SK-N-SH (cell line): ENCODE data around the gene DCLK3.

ENCODE experiments used
- GATA2 ChIP-seq: sonication (generic); formaldehyde crosslinking; IDR thresholded peaks from 2 replicates; pipeline ENCODE4 v1.5.0; 2020; ENCODE audit warnings: mild to moderate bottlenecking, missing genetic modification reagents
- POLR2AphosphoS5 ChIP-seq: IDR thresholded peaks from 2 replicates; pipeline ENCODE4 v1.6.1; 2012; ENCODE audit warnings: low read depth, low read length
- TF ChIP-seq, protein P1 (sequence below): fragments of 200-600 bp; sonication (generic); IDR thresholded peaks from 2 replicates; pipeline ENCODE4 v1.6.1; 2017; ENCODE audit warnings: antibody characterized with exemption, mild to moderate bottlenecking, moderate library complexity
- TF ChIP-seq, protein P2 (sequence below): IDR thresholded peaks from 2 replicates; pipeline ENCODE4 v1.4.0; 2012; ENCODE audit warnings: low read depth, borderline replicate concordance

GRCh38 chr3:36786921-36787890 is 22.9 kb upstream of the DCLK3 start:
- TF ChIP-seq POLR2AphosphoS5 (no peak), GATA2 (CRISPR knock-in tag) (no peak)
- TF ChIP-seq, protein P1, sequence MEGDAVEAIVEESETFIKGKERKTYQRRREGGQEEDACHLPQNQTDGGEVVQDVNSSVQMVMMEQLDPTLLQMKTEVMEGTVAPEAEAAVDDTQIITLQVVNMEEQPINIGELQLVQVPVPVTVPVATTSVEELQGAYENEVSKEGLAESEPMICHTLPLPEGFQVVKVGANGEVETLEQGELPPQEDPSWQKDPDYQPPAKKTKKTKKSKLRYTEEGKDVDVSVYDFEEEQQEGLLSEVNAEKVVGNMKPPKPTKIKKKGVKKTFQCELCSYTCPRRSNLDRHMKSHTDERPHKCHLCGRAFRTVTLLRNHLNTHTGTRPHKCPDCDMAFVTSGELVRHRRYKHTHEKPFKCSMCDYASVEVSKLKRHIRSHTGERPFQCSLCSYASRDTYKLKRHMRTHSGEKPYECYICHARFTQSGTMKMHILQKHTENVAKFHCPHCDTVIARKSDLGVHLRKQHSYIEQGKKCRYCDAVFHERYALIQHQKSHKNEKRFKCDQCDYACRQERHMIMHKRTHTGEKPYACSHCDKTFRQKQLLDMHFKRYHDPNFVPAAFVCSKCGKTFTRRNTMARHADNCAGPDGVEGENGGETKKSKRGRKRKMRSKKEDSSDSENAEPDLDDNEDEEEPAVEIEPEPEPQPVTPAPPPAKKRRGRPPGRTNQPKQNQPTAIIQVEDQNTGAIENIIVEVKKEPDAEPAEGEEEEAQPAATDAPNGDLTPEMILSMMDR, result no peak
- TF ChIP-seq, protein P2, sequence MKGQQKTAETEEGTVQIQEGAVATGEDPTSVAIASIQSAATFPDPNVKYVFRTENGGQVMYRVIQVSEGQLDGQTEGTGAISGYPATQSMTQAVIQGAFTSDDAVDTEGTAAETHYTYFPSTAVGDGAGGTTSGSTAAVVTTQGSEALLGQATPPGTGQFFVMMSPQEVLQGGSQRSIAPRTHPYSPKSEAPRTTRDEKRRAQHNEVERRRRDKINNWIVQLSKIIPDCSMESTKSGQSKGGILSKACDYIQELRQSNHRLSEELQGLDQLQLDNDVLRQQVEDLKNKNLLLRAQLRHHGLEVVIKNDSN, result no peak
